A549 (cell line): ENCODE results near the gene TRIM28. TPM values are rescaled to one million over a fixed set of nuclear protein-coding genes. Genes with fewer than 3 reads are reported as not detected.

Source experiments
- ATAC-seq, 2 experiments: fragments of 200-7000 bp in 1 of 2; fragments of >200 bp in 1 of 2; cut with Nextera tagmentation in 1 of 2; cut with Tn5 transposase in 1 of 2; 3 replicates each; pipeline versions ENCODE4 v1.8.0 to v1.9.1; 2018 to 2020; ENCODE audit warnings: mild to moderate bottlenecking in 1 of 2, moderate library complexity in 1 of 2
- CTCF ChIA-PET: fragments of 300-600 bp; sonication (Branson Sonifier 250); formaldehyde crosslinking; extraction: SDS; loops from one replicate; lab custom pipeline; 2021; ENCODE audit warnings: antibody characterized with exemption, inconsistent platforms; lab: Yijun Ruan, JAX
- POLR2A ChIA-PET: fragments of 350-600 bp; formaldehyde crosslinking; extraction: SDS; loops from one replicate; lab custom pipeline; 2021; ENCODE audit warnings: antibody characterized with exemption, inconsistent platforms; lab: Yijun Ruan, JAX
- DNase-seq, 2 experiments: peaks; one replicate each; pipeline versions ENCODE4 v3.0.0 to v3.0.0-alpha.2; 2011 to 2016; ENCODE audit warnings: low read depth in 1 of 2, low spot score in 1 of 2
- FAIRE-seq: peaks from 2 replicates; lab custom pipeline; 2011; peaks lifted over from hg19 to GRCh38; lab: Jason Lieb, UNC
- H3K27ac ChIP-seq, 2 experiments: fragments of >200 bp; sonication (Bioruptor Twin); formaldehyde crosslinking; 3 replicates each; pipeline ENCODE4 v1.5.1; 2016 to 2017
- H3K4me1 ChIP-seq: fragments of >200 bp; sonication (Bioruptor Twin); formaldehyde crosslinking; 3 replicates; pipeline ENCODE4 v1.6.1; 2016
- H3K4me2 ChIP-seq: fragments of >200 bp; sonication (Bioruptor Twin); formaldehyde crosslinking; 3 replicates; pipeline ENCODE4 v1.6.1; 2016
- H3K4me3 ChIP-seq: fragments of >200 bp; sonication (Bioruptor Twin); formaldehyde crosslinking; 3 replicates; pipeline ENCODE4 v1.5.1; 2016
- H3K9me3 ChIP-seq: fragments of >200 bp; sonication (Bioruptor Twin); formaldehyde crosslinking; 3 replicates; pipeline ENCODE4 v1.6.1; 2016
- CBX8 ChIP-seq: fragments of 200-600 bp; sonication (generic); IDR thresholded peaks from 2 replicates; pipeline ENCODE4 v1.6.1; 2016
- CEBPB ChIP-seq, 2 experiments: fragments of >200 bp in 1 of 2; sonication (Bioruptor Twin) in 1 of 2; formaldehyde crosslinking in 1 of 2; IDR thresholded peaks; 2 replicates each; pipeline ENCODE4 v1.6.1; 2012 to 2016
- CHD2 ChIP-seq: fragments of 150-350 bp; IDR thresholded peaks from 2 replicates; pipeline ENCODE4 v1.6.1; 2014; ENCODE audit warnings: low read length; ENCODE audit not compliant: partially characterized antibody
- EHF ChIP-seq: fragments of 250-450 bp; sonication (Bioruptor Pico); IDR thresholded peaks from 2 replicates; pipeline ENCODE4 v1.5.0; 2020; ENCODE audit warnings: mild to moderate bottlenecking
- EHMT2 ChIP-seq: fragments of 200-600 bp; sonication (generic); IDR thresholded peaks from 2 replicates; pipeline ENCODE4 v1.6.1; 2016; ENCODE audit warnings: antibody characterized with exemption, low read depth, mild to moderate bottlenecking, moderate library complexity
- ESRRA ChIP-seq: fragments of 150-350 bp; IDR thresholded peaks from 2 replicates; pipeline ENCODE4 v1.6.1; 2014; ENCODE audit warnings: mild to moderate bottlenecking, low read length, borderline replicate concordance
- FOSB ChIP-seq: fragments of 250-450 bp; sonication (Bioruptor Pico); IDR thresholded peaks from 2 replicates; pipeline ENCODE4 v1.5.0; 2020; ENCODE audit warnings: mild to moderate bottlenecking, moderate library complexity
- FOXS1 ChIP-seq: fragments of 250-450 bp; sonication (Bioruptor Pico); IDR thresholded peaks from 2 replicates; pipeline ENCODE4 v1.5.0; 2020; ENCODE audit warnings: mild to moderate bottlenecking, moderate library complexity
- HOXA7 ChIP-seq: fragments of 250-450 bp; sonication (Bioruptor Pico); IDR thresholded peaks from 2 replicates; pipeline ENCODE4 v1.5.0; 2020; ENCODE audit warnings: mild to moderate bottlenecking, moderate library complexity
- HOXB13 ChIP-seq: fragments of 250-450 bp; sonication (Bioruptor Pico); IDR thresholded peaks from 2 replicates; pipeline ENCODE4 v1.5.0; 2020; ENCODE audit warnings: low read depth, mild to moderate bottlenecking, moderate library complexity
- JUN ChIP-seq, 2 experiments: fragments of >200 bp; sonication (Bioruptor Twin); formaldehyde crosslinking; IDR thresholded peaks; 2 replicates in 1 of 2; 3 replicates in 1 of 2; pipeline ENCODE4 v1.6.1; 2016 to 2017
- JUNB ChIP-seq: fragments of >200 bp; sonication (Bioruptor Twin); formaldehyde crosslinking; IDR thresholded peaks from 2 replicates; pipeline ENCODE4 v1.6.1; 2016
- MAFK ChIP-seq: fragments of 450-650 bp; IDR thresholded peaks from 2 replicates; pipeline ENCODE4 v1.6.1; 2014; ENCODE audit not compliant: partially characterized antibody
- MAZ ChIP-seq: fragments of 150-350 bp; IDR thresholded peaks from 2 replicates; pipeline ENCODE4 v1.6.1; 2014; ENCODE audit warnings: antibody characterized with exemption, low read depth, low read length, borderline replicate concordance
- NR3C1 ChIP-seq: fragments of >200 bp; sonication (Bioruptor Twin); formaldehyde crosslinking; IDR thresholded peaks from 3 replicates; pipeline ENCODE4 v1.6.1; 2017
- POLR2A ChIP-seq: IDR thresholded peaks from 2 replicates; pipeline ENCODE4 v1.6.1; 2012; ENCODE audit warnings: mild to moderate bottlenecking, low read length
- POLR2AphosphoS2 ChIP-seq: conservative IDR thresholded peaks from 2 replicates; pipeline ENCODE4 v1.6.1; 2012; ENCODE audit warnings: low read length, improper control_type of control experiment, inconsistent platforms
- SMC3 ChIP-seq: fragments of >200 bp; sonication (Bioruptor Twin); formaldehyde crosslinking; IDR thresholded peaks from 3 replicates; pipeline ENCODE4 v1.6.1; 2018; ENCODE audit warnings: inconsistent platforms
- TFCP2L1 ChIP-seq: fragments of 250-450 bp; sonication (Bioruptor Pico); IDR thresholded peaks from 2 replicates; pipeline ENCODE4 v1.5.0; 2021; ENCODE audit warnings: mild to moderate bottlenecking
- ZFP36 ChIP-seq: fragments of 450-650 bp; IDR thresholded peaks from 2 replicates; pipeline ENCODE4 v1.6.1; 2014; ENCODE audit warnings: borderline replicate concordance; ENCODE audit not compliant: partially characterized antibody
- WGBS: methylation state at CpG from one replicate; pipeline ENCODE4 v1.1.6; 2017; ENCODE audit errors: missing lambda C conversion rate; 5-methylcytosine and 5-hydroxymethylcytosine counted together
- polyA plus RNA-seq, 4 experiments: library from polyadenylated mRNA; depleted of rRNA in 3 of 4; stranded (reverse); fragments of >200 nt; fragmentation: RNase III in 1 of 4; extraction: RNeasy Plus Mini Kit Qiagen cat#74134 plus additional on column Dnase treatment in 1 of 4; gene quantifications; 2 replicates in 3 of 4; 3 replicates in 1 of 4; pipeline ENCODE4 v1.2.3, GENCODE V29; 2011 to 2017
- TF ChIP-seq, protein P1 (sequence below): fragments of >200 bp; sonication (Bioruptor Twin); formaldehyde crosslinking; IDR thresholded peaks from 3 replicates; pipeline ENCODE4 v1.6.1; 2016
- TF ChIP-seq, protein P2 (sequence below): fragments of 450-650 bp; IDR thresholded peaks from 2 replicates; pipeline ENCODE4 v1.6.1; 2014; ENCODE audit warnings: antibody characterized with exemption
- TF ChIP-seq, protein P3 (sequence below): IDR thresholded peaks from 2 replicates; pipeline ENCODE4 v1.6.1; 2012; ENCODE audit warnings: low read depth, borderline replicate concordance
- TF ChIP-seq, protein P4 (sequence below): fragments of 200-600 bp; sonication (generic); IDR thresholded peaks from 2 replicates; pipeline ENCODE4 v1.6.1; 2016; ENCODE audit warnings: antibody characterized with exemption, mild to moderate bottlenecking, moderate library complexity
- TF ChIP-seq, protein P5 (sequence below): IDR thresholded peaks from 2 replicates; pipeline ENCODE4 v1.6.1; 2012

The TRIM28 gene
- polyA plus RNA-seq, 2 of the 4 experiments (the other 2 are of a cell fraction) = 576 to 656 TPM

DNA sequence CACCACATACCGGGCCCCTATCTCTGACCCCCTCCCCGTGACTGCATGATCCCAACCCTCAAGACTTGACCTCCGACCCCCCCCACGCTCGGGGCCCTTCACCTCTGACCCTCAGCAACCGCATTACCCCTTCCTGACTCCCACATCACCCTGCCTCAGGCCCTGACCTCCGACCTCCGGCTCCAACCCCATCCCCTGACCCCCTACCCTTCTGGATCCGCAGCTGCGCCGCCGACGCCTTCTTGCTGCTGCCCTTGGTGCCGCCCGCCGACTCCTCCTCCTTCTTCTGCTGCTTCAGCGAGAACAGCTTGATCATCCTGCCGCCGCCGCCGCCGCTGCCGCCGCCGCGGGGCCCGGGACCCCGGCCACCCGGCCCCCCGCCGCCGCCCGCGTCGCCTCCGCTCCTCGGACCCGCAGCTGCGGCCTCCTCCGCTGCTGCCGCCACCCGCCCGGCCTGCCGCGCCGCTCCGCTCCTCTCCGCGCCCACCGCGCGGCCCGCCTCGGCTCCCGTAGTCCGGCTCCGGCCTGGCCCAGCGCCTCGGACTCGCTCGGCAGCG, 14.3 kb downstream of the TRIM28 start, which contains the start of gene UBE2M:
TSS of gene UBE2M (minus strand) at position 546 of the 557 bp plus-strand sequence. CDS start at position 316, 230 bp downstream.
- DNase-seq (peak in 1 of 2 experiments; percentile 42), FAIRE-seq (no peak), ATAC-seq (no peak)
- Histone ChIP-seq H3K27ac (peak within 1 kb of the TSS; percentile 95 to 99), H3K4me3 (peak within 1 kb of the TSS; percentile 78), H3K9me3 (no peaks in the 10 kb centered on the region), H3K4me1 (peaks cover 42% of the 10 kb centered on the region), H3K4me2 (peak within 1 kb of the TSS; percentile 94)
- WGBS = 0% methylated on average over 13 of the region's 62 CpGs
- CTCF ChIA-PET = interaction anchor here (1.0 kb wide), 1 partner anchor 38 kb away, joined by 3 read pairs; the partner anchor contains the start of gene ZBTB45
- no peak for TF ChIP-seq FOSB
- TF ChIP-seq, protein P1, sequence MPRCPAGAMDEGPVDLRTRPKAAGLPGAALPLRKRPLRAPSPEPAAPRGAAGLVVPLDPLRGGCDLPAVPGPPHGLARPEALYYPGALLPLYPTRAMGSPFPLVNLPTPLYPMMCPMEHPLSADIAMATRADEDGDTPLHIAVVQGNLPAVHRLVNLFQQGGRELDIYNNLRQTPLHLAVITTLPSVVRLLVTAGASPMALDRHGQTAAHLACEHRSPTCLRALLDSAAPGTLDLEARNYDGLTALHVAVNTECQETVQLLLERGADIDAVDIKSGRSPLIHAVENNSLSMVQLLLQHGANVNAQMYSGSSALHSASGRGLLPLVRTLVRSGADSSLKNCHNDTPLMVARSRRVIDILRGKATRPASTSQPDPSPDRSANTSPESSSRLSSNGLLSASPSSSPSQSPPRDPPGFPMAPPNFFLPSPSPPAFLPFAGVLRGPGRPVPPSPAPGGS = peak; percentile 20; the same call in 1 of the 3 replicates
- POLR2A ChIA-PET = interaction anchor here (0.8 to 2.9 kb wide), 4 partner anchors 14 to 44 kb away, joined by 3 to 37 read pairs (median 20); partner anchors contain the start of genes TRIM28 and ZBTB45

DNA sequence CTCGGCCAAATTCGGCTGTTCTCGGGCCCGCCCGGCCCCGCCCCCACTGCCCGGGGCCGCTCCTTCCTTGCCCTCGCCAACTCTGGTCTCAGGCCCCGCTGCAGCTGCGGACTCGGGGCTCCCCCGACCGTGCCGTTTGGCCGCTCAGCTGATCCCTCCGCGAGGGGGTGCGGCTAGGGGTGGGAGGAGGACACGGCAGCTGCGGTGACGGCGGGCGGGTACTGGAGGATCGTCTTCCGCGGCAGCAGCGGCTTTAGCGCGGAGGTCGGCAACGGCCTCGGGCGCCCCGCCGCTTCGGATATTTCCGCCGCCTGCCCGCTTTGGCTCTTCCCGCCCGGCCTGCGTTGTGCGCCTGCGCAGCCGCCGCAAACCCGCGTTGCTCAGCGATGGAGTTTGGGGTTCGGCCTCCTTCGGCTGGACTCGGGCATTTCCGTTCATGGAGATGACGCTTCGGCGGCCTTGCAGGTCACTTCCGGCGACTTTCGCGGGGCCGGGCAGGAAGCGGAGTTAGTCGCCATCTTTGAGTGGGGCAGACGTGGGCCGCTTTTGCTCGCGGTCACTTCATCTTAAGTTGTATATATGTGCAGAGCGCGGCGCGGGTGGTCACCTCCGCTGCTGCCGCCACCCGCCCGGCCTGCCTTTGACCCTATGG, 14.9 kb downstream of the TRIM28 start:
- FAIRE-seq = peak; percentile 94
- ChIA-PET CTCF (interaction anchor here (0.7 to 4.0 kb wide), 5 partner anchors 11 to 44 kb away, joined by 3 to 28 read pairs (median 3); partner anchors contain the start of gene ZBTB45), POLR2A (interaction anchor here (0.7 to 2.9 kb wide), 15 partner anchors 9 to 376 kb away, joined by 3 to 37 read pairs (median 6); partner anchors contain the start of genes MZF1, TRIM28, ZBTB45 and ZNF274)

DNA sequence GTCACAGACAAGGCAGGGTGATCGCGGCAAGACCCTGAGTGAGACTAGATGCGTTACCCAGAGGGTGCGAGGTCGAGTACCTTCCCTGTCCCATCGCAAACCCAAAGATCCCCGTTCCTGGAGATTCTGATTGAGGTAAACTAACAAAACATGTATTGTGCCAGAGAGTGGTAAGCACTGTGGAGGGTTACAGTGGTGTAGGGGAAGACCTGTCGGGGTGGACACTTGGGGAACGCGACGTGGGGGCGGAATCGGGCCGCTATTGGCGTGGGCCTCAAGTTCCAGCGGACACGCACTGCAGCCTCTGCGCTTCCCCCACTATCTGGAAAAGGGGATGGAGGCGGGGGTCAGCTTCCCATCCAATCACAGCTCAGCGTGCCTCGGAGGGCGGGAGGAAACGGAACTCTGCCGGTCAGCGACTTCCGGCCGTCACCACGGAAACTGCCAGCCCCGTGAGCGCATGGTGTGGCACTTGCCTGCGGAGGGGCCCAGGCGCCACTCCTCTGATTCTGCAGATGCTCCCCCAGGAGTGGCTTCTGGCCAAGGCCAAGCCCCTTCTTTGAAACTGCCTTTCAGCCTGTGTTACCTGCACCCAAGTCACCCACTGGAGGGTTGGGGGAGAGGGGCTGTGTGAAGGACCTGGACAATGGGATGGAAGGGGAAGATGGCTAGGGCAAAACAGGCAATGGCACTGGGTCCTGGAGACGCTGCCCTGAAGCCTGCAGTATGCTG, 15.6 kb downstream of the TRIM28 start:
- 2% methylated on average over 32 of the region's 33 CpGs for WGBS
- ChIA-PET CTCF (interaction anchor here (0.7 to 4.0 kb wide), 4 partner anchors 10 to 45 kb away, joined by 3 to 28 read pairs (median 5); partner anchors contain the start of gene ZBTB45), POLR2A (interaction anchor here (0.7 to 2.9 kb wide), 13 partner anchors 9 to 376 kb away, joined by 3 to 37 read pairs (median 6); partner anchors contain the start of genes MZF1, TRIM28, ZBTB45 and ZNF274)
- peak overlapping the region; percentile 78 for H3K4me3 ChIP-seq
- H3K4me1 ChIP-seq = peaks cover 34% of the 10 kb centered on the region
- H3K9me3 ChIP-seq = no peaks in the 10 kb centered on the region
- DNase-seq (peak; percentile 97 to 99), FAIRE-seq (peak; percentile 92), ATAC-seq (peak; percentile 63 to 77)
- H3K27ac ChIP-seq = peak overlapping the region; percentile 95 to 99
- peak overlapping the region; percentile 94 for H3K4me2 ChIP-seq
- TF ChIP-seq POLR2AphosphoS2 = no peak
- no peak for TF ChIP-seq ESRRA
- no peak; the same call in 1 of the 2 replicates for TF ChIP-seq FOXS1 (CRISPR knock-in tag)
- TF ChIP-seq, protein P2, sequence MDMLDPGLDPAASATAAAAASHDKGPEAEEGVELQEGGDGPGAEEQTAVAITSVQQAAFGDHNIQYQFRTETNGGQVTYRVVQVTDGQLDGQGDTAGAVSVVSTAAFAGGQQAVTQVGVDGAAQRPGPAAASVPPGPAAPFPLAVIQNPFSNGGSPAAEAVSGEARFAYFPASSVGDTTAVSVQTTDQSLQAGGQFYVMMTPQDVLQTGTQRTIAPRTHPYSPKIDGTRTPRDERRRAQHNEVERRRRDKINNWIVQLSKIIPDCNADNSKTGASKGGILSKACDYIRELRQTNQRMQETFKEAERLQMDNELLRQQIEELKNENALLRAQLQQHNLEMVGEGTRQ = peak; percentile 17; the same call in 1 of the 2 replicates
- no peak for TF ChIP-seq CBX8
- TF ChIP-seq, protein P3, sequence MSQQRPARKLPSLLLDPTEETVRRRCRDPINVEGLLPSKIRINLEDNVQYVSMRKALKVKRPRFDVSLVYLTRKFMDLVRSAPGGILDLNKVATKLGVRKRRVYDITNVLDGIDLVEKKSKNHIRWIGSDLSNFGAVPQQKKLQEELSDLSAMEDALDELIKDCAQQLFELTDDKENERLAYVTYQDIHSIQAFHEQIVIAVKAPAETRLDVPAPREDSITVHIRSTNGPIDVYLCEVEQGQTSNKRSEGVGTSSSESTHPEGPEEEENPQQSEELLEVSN = peak; percentile 100
- TF ChIP-seq ZFP36 = no peak
- TF ChIP-seq NR3C1 = no peak
- TF ChIP-seq HOXB13 (CRISPR knock-in tag) = peak; percentile 75
- TF ChIP-seq, protein P4, sequence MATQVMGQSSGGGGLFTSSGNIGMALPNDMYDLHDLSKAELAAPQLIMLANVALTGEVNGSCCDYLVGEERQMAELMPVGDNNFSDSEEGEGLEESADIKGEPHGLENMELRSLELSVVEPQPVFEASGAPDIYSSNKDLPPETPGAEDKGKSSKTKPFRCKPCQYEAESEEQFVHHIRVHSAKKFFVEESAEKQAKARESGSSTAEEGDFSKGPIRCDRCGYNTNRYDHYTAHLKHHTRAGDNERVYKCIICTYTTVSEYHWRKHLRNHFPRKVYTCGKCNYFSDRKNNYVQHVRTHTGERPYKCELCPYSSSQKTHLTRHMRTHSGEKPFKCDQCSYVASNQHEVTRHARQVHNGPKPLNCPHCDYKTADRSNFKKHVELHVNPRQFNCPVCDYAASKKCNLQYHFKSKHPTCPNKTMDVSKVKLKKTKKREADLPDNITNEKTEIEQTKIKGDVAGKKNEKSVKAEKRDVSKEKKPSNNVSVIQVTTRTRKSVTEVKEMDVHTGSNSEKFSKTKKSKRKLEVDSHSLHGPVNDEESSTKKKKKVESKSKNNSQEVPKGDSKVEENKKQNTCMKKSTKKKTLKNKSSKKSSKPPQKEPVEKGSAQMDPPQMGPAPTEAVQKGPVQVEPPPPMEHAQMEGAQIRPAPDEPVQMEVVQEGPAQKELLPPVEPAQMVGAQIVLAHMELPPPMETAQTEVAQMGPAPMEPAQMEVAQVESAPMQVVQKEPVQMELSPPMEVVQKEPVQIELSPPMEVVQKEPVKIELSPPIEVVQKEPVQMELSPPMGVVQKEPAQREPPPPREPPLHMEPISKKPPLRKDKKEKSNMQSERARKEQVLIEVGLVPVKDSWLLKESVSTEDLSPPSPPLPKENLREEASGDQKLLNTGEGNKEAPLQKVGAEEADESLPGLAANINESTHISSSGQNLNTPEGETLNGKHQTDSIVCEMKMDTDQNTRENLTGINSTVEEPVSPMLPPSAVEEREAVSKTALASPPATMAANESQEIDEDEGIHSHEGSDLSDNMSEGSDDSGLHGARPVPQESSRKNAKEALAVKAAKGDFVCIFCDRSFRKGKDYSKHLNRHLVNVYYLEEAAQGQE = peak; percentile 50
- TF ChIP-seq HOXA7 (CRISPR knock-in tag) = peak; percentile 86
- TF ChIP-seq EHF = peak; percentile 91
- TF ChIP-seq SMC3 = no peak

More for the DNA sequence above, 14.9 kb downstream of the TRIM28 start:
- WGBS = 0% methylated on average over 22 of the region's 76 CpGs
- no peaks in the 10 kb centered on the region for H3K9me3 ChIP-seq
- ATAC-seq (peak; percentile 45 to 76), DNase-seq (peak; percentile 93 to 100)
- peak overlapping the region; percentile 94 for H3K4me2 ChIP-seq
- peaks cover 37% of the 10 kb centered on the region for H3K4me1 ChIP-seq
- H3K27ac ChIP-seq = peak overlapping the region; percentile 95 to 99
- peak overlapping the region; percentile 78 for H3K4me3 ChIP-seq
- TF ChIP-seq JUN (IDR thresholded peaks at IDR 0.05) (peak in 1 of 2 experiments; percentile 92; a peak in 4 of 5 replicates), MAFK (peak; percentile 5), CEBPB (IDR thresholded peaks at IDR 0.05) (no peak), POLR2A (peak; percentile 68), HOXA7 (CRISPR knock-in tag) (no peak), ZFP36 (no peak), TFCP2L1 (CRISPR knock-in tag) (0 out of 2 replicates have a peak, but pooled peaks have one; percentile 28), MAZ (0 out of 2 replicates have a peak, but pooled peaks have one; percentile 53), JUNB (no peak), EHMT2 (no peak), CHD2 (peak; percentile 5)
- TF ChIP-seq, protein P3 = peak; percentile 94
- TF ChIP-seq, protein P5, sequence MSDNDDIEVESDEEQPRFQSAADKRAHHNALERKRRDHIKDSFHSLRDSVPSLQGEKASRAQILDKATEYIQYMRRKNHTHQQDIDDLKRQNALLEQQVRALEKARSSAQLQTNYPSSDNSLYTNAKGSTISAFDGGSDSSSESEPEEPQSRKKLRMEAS = peak; percentile 53
